Activated B cell treated with CpG ODN at 0.5 μM for 24 hours (primary cell): ENCODE results near the gene SPAG16. TPM values are rescaled to one million over a fixed set of nuclear protein-coding genes. Genes with fewer than 3 reads are reported as not detected.

Source experiments
- ATAC-seq: fragments of 200-7000 bp; cut with Tn5 transposase; one replicate; pipeline ENCODE4 v1.10.0; 2021; ENCODE audit warnings: low read depth, mild to moderate bottlenecking, moderate library complexity
- CTCF ChIA-PET: fragments of 350-600 bp; sonication (Branson Sonifier 250); formaldehyde crosslinking; loops from one replicate; lab custom pipeline; 2021; ENCODE audit warnings: antibody characterized with exemption; lab: Charles Lee
- POLR2A ChIA-PET: fragments of 350-600 bp; sonication (Branson Sonifier 250); formaldehyde crosslinking; loops from one replicate; lab custom pipeline; 2021; ENCODE audit warnings: antibody characterized with exemption; lab: Charles Lee
- DNase-seq: peaks from one replicate; pipeline ENCODE4 v3.0.0; 2022
- H3K27ac Mint-ChIP-seq: one replicate; pipeline ENCODE4 v1.8.0; 2020; ENCODE audit warnings: mixed read lengths
- H3K27me3 Mint-ChIP-seq: one replicate; pipeline ENCODE4 v1.8.0; 2021; ENCODE audit warnings: mixed read lengths
- H3K36me3 Mint-ChIP-seq: one replicate; pipeline ENCODE4 v1.8.0; 2021; ENCODE audit warnings: low read depth, mixed read lengths
- H3K4me1 Mint-ChIP-seq: one replicate; pipeline ENCODE4 v1.8.0; 2021; ENCODE audit warnings: mixed read lengths
- H3K4me3 Mint-ChIP-seq: one replicate; pipeline ENCODE4 v1.8.0; 2020; ENCODE audit warnings: mild to moderate bottlenecking, mixed read lengths
- H3K9me3 Mint-ChIP-seq: one replicate; pipeline ENCODE4 v1.8.0; 2020; ENCODE audit warnings: mixed read lengths
- CTCF ChIP-seq: fragments of 200-600 bp; IDR thresholded peaks from one replicate; pipeline ENCODE4 v1.8.0; 2022; ENCODE audit warnings: antibody characterized with exemption, mild to moderate bottlenecking
- intact Hi-C: fragments of 100-400 bp; cut with micrococcal nuclease; formaldehyde crosslinking; loops from one replicate; pipeline ENCODE4 v1.15.1; 2024
- total RNA-seq: library from RNA; stranded (reverse); gene quantifications from 2 replicates; pipeline ENCODE4 v1.2.3, GENCODE V29; 2022

The SPAG16 gene
- total RNA-seq, 1 donor from 2014 or later: 11.2 TPM

DNA sequence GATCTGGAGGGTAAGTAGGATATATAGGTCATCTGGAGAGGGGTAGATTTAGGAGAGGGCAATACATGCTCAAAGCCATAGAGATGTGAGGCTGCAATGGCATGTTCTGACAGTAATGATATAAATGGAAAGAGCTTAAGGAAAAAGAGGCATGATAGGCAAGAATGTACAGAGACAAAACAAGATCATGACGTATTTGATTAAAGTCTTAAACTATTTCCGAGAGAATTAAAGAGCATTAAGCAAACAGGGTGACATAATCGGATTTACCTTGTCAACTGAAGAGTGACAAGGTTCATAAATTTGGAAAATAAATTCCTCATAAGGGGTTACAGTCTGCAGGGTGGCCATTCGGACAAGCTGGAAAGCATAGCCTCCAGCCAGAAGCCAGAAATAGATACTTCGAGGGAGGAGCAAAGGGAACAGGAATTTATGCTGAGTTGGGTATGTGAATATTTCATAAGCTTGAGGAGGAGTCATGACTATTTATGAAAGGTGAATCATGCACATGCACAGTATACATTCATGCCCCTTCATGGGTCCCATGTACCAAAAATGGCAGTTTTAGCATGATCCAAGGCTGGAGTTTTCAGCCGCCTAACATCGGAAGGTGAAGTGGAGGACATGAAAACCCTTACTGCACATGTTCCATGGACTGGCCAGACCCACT, 730.4 kb downstream of the SPAG16 start:
- intact Hi-C loops: no loop called here
- POLR2A ChIA-PET: no interaction called here
- H3K4me3 Mint-ChIP-seq: no peak overlapping the region
- no peaks in the 10 kb centered on the region for H3K27me3 Mint-ChIP-seq
- no peaks in the 10 kb centered on the region for H3K36me3 Mint-ChIP-seq
- DNase-seq (no peak), ATAC-seq (no peak)
- no peak overlapping the region for H3K27ac Mint-ChIP-seq
- TF ChIP-seq CTCF: no peak
- H3K9me3 Mint-ChIP-seq: no peaks in the 10 kb centered on the region
- CTCF ChIA-PET: no interaction called here
- no peaks in the 10 kb centered on the region for H3K4me1 Mint-ChIP-seq

GRCh38 chr2:214019229-214019972, 735.1 kb downstream of the SPAG16 start:
- DNase-seq (no peak), ATAC-seq (no peak)
- Mint-ChIP-seq H3K4me3 (no peak overlapping the region), H3K4me1 (no peaks in the 10 kb centered on the region), H3K27me3 (no peaks in the 10 kb centered on the region), H3K9me3 (no peaks in the 10 kb centered on the region), H3K27ac (no peak overlapping the region), H3K36me3 (no peaks in the 10 kb centered on the region)
- ChIA-PET CTCF (no interaction called here), POLR2A (no interaction called here)
- TF ChIP-seq CTCF: no peak
- intact Hi-C loops: no loop called here

DNA sequence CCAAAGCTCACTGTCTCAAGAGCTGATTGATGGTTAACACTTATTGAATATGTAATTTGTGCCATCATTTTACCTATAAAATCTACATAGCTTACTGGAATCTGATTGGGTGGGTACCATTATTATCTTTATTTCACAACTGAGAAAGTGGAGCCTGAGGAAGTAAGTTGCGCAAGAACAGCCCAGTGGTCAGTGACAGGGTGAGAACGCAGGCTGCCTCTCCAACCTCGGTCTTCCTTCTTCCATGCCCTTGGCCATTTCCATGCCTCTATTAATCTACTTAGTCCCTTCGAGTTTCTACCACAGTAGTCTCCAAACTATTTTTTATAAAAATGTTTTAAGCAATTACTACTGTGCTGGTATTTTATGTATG, 735.7 kb downstream of the SPAG16 start:
- DNase-seq (no peak), ATAC-seq (no peak)
- H3K27ac Mint-ChIP-seq: no peak overlapping the region
- no peaks in the 10 kb centered on the region for H3K27me3 Mint-ChIP-seq
- H3K4me1 Mint-ChIP-seq: no peaks in the 10 kb centered on the region
- no peaks in the 10 kb centered on the region for H3K9me3 Mint-ChIP-seq
- H3K4me3 Mint-ChIP-seq: no peak overlapping the region
- POLR2A ChIA-PET: no interaction called here
- intact Hi-C loops: no loop called here
- TF ChIP-seq CTCF: no peak
- CTCF ChIA-PET: no interaction called here
- no peaks in the 10 kb centered on the region for H3K36me3 Mint-ChIP-seq

DNA sequence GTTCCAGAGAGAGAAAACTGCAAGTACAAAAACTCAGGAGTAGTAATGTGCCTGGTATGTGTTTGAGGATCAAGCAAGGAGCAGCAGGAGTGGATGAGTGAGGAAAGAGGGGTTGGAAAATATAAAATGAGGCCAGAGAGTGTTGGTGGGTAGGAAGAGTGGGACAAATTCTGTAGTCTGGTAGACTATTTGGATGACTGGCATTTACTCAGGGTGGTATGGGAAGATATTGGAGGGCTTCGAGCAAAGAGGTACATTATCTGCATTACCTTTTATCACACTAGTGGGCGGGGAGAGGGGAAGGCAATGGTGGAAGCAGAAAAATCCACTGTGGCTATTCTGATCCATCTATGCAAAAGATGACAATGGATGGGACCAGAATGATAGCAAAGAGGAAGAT, 744.9 kb downstream of the SPAG16 start:
- no peaks in the 10 kb centered on the region for H3K4me1 Mint-ChIP-seq
- POLR2A ChIA-PET: no interaction called here

More for the DNA sequence above, 744.9 kb downstream of the SPAG16 start:
- no peak overlapping the region for H3K27ac Mint-ChIP-seq
- DNase-seq (no peak), ATAC-seq (no peak)
- CTCF ChIA-PET: no interaction called here
- no peak for TF ChIP-seq CTCF
- H3K4me3 Mint-ChIP-seq: no peak overlapping the region
- H3K9me3 Mint-ChIP-seq: no peaks in the 10 kb centered on the region
- H3K36me3 Mint-ChIP-seq: no peaks in the 10 kb centered on the region
- intact Hi-C loops: no loop called here
- H3K27me3 Mint-ChIP-seq: no peaks in the 10 kb centered on the region
